SK-N-MC (cell line): ENCODE data around the gene PCNT.

Experiments used
- EZH2 ChIP-seq: fragments of 200-600 bp; sonication (generic); IDR thresholded peaks from one replicate; pipeline ENCODE4 v1.6.1; 2017; ENCODE audit warnings: antibody characterized with exemption
- FOXP2 ChIP-seq: optimal IDR thresholded peaks from 2 replicates; pipeline ENCODE3; 2011; ENCODE audit warnings: mild to moderate bottlenecking, moderate library complexity; ENCODE audit not compliant: insufficient read depth; ENCODE audit errors: extremely low read length, control extremely low read depth
- POLR2AphosphoS5 ChIP-seq: IDR thresholded peaks from 2 replicates; pipeline ENCODE4 v1.6.1; 2012; ENCODE audit warnings: mild to moderate bottlenecking, low read depth, low read length, borderline replicate concordance

DNA sequence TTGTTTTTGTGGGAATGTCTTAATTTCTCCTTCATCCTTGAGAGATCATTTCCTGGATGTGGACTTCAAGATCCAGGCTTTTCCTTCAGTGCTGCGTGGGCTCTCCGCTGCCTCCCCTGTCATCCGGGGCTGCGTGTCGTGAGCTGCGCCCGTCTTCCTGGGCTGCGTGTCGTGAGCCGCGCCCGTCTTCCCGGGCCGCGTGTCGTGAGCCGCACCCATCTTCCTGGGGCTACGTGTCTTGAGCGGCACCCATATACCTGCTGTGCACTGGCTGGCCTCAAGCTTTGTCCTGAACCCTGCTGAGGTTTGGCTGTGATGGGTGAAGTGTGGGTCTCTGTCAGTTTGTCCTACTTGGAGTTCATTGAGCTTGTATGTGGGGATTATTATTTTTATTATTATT is 55.1 kb downstream of the PCNT start:
- TF ChIP-seq EZH2 (no peak), POLR2AphosphoS5 (no peak), FOXP2 (no peak)
